WTC11 (cell line): ENCODE data around the gene FBP1. TPM values are rescaled to one million over a fixed set of nuclear protein-coding genes. Genes with fewer than 3 reads are reported as not detected.

Source experiments
- ATAC-seq: fragments of 200-7000 bp; cut with Tn5 transposase; 2 replicates; pipeline ENCODE4 v1.10.0; 2021; ENCODE audit warnings: mild to moderate bottlenecking, moderate library complexity
- CTCF ChIA-PET: fragments of 300-600 bp; sonication (Branson Sonifier 250); formaldehyde crosslinking; loops from one replicate; lab custom pipeline; 2021; ENCODE audit warnings: antibody characterized with exemption; lab: Charles Lee
- POLR2A ChIA-PET: fragments of 350-600 bp; sonication (Branson Sonifier 250); formaldehyde crosslinking; loops from one replicate; lab custom pipeline; 2021; ENCODE audit warnings: antibody characterized with exemption; lab: Charles Lee
- DNase-seq: peaks from one replicate; pipeline ENCODE4 v3.0.0; 2021; ENCODE audit warnings: low spot score
- H3K27ac Mint-ChIP-seq: 2 replicates; pipeline ENCODE4 v1.8.0; 2021; ENCODE audit warnings: mixed read lengths
- H3K27me3 Mint-ChIP-seq: 2 replicates; pipeline ENCODE4 v1.8.0; 2021; ENCODE audit warnings: low read depth, mild to moderate bottlenecking, moderate library complexity, mixed read lengths
- H3K36me3 Mint-ChIP-seq: 2 replicates; pipeline ENCODE4 v1.8.0; 2021; ENCODE audit warnings: mixed read lengths
- H3K4me1 Mint-ChIP-seq: 2 replicates; pipeline ENCODE4 v1.8.0; 2022; ENCODE audit warnings: mixed read lengths
- H3K4me3 Mint-ChIP-seq: 2 replicates; pipeline ENCODE4 v1.8.0; 2021; ENCODE audit warnings: mild to moderate bottlenecking, moderate library complexity, mixed read lengths
- H3K9me3 Mint-ChIP-seq: 2 replicates; pipeline ENCODE4 v1.8.0; 2021; ENCODE audit warnings: mixed read lengths
- ATF1 ChIP-seq: sonication (generic); formaldehyde crosslinking; IDR thresholded peaks from 2 replicates; pipeline ENCODE4 v1.8.1; 2023; ENCODE audit warnings: mild to moderate bottlenecking, moderate library complexity, missing genetic modification reagents
- ATF3 ChIP-seq: sonication (generic); formaldehyde crosslinking; conservative IDR thresholded peaks from 2 replicates; pipeline ENCODE4 v1.8.1; 2022; ENCODE audit warnings: mild to moderate bottlenecking, missing genetic modification reagents
- E2F5 ChIP-seq: sonication (generic); formaldehyde crosslinking; IDR thresholded peaks from 2 replicates; pipeline ENCODE4 v1.8.1; 2022; ENCODE audit warnings: mild to moderate bottlenecking, moderate library complexity, missing genetic modification reagents
- ELF4 ChIP-seq: sonication (generic); formaldehyde crosslinking; IDR thresholded peaks from 2 replicates; pipeline ENCODE4 v1.8.1; 2022; ENCODE audit warnings: low read depth, mild to moderate bottlenecking, moderate library complexity, missing genetic modification reagents
- ERG ChIP-seq: fragments of 250-450 bp; sonication (Bioruptor Pico); IDR thresholded peaks from 2 replicates; pipeline ENCODE4 v1.8.0; 2021; ENCODE audit warnings: mild to moderate bottlenecking
- ESRRA ChIP-seq: sonication (generic); formaldehyde crosslinking; IDR thresholded peaks from 2 replicates; pipeline ENCODE4 v1.8.1; 2022; ENCODE audit warnings: mild to moderate bottlenecking, missing genetic modification reagents, borderline replicate concordance
- ETV6 ChIP-seq: sonication (generic); formaldehyde crosslinking; IDR thresholded peaks from 2 replicates; pipeline ENCODE4 v1.8.1; 2022; ENCODE audit warnings: mild to moderate bottlenecking, missing genetic modification reagents
- FOXJ3 ChIP-seq: sonication (generic); formaldehyde crosslinking; IDR thresholded peaks from 2 replicates; pipeline ENCODE4 v1.9.0; 2021; ENCODE audit warnings: missing genetic modification reagents, mild to moderate bottlenecking, borderline replicate concordance
- HMGA2 ChIP-seq: fragments of 250-450 bp; sonication (Bioruptor Pico); IDR thresholded peaks from 2 replicates; pipeline ENCODE4 v1.4.0; 2021; ENCODE audit warnings: mild to moderate bottlenecking, moderate library complexity
- IRF1 ChIP-seq: sonication (generic); formaldehyde crosslinking; IDR thresholded peaks from 2 replicates; pipeline ENCODE4 v1.8.0; 2023; ENCODE audit warnings: missing genetic modification reagents
- KAT7 ChIP-seq: sonication (generic); formaldehyde crosslinking; IDR thresholded peaks from 2 replicates; pipeline ENCODE4 v1.8.1; 2023; ENCODE audit warnings: missing genetic modification reagents, mild to moderate bottlenecking, borderline replicate concordance
- MLX ChIP-seq: sonication (generic); formaldehyde crosslinking; IDR thresholded peaks from 2 replicates; pipeline ENCODE4 v1.8.1; 2023; ENCODE audit warnings: mild to moderate bottlenecking, missing genetic modification reagents, moderate library complexity
- MYBL2 ChIP-seq: sonication (generic); formaldehyde crosslinking; IDR thresholded peaks from 2 replicates; pipeline ENCODE4 v1.8.1; 2023; ENCODE audit warnings: mild to moderate bottlenecking, moderate library complexity, missing genetic modification reagents
- NFYB ChIP-seq: sonication (generic); formaldehyde crosslinking; conservative IDR thresholded peaks from 2 replicates; pipeline ENCODE4 v1.8.0; 2022; ENCODE audit warnings: low read depth, missing genetic modification reagents
- NR3C1 ChIP-seq: sonication (generic); formaldehyde crosslinking; conservative IDR thresholded peaks from 2 replicates; pipeline ENCODE4 v1.8.1; 2023; ENCODE audit warnings: low read depth, mild to moderate bottlenecking, missing genetic modification reagents
- PRDM15 ChIP-seq: sonication (generic); formaldehyde crosslinking; IDR thresholded peaks from 2 replicates; pipeline ENCODE4 v1.8.0; 2022; ENCODE audit warnings: missing genetic modification reagents
- TCF7 ChIP-seq: sonication (generic); formaldehyde crosslinking; IDR thresholded peaks from 2 replicates; pipeline ENCODE4 v1.8.0; 2022; ENCODE audit warnings: mild to moderate bottlenecking, low read depth, missing genetic modification reagents, moderate library complexity
- ZBTB21 ChIP-seq: sonication (generic); formaldehyde crosslinking; IDR thresholded peaks from 2 replicates; pipeline ENCODE4 v1.8.1; 2023; ENCODE audit warnings: mild to moderate bottlenecking, missing genetic modification reagents, borderline replicate concordance
- ZNF219 ChIP-seq: sonication (generic); formaldehyde crosslinking; IDR thresholded peaks from 2 replicates; pipeline ENCODE4 v1.8.0; 2023; ENCODE audit warnings: missing genetic modification reagents, mild to moderate bottlenecking, borderline replicate concordance
- ZNF263 ChIP-seq: sonication (generic); formaldehyde crosslinking; IDR thresholded peaks from 2 replicates; pipeline ENCODE4 v1.8.1; 2022; ENCODE audit warnings: low read depth, mild to moderate bottlenecking, moderate library complexity, missing genetic modification reagents
- ZNF317 ChIP-seq: sonication (generic); formaldehyde crosslinking; IDR thresholded peaks from 2 replicates; pipeline ENCODE4 v1.8.1; 2023; ENCODE audit warnings: low read depth, mild to moderate bottlenecking, moderate library complexity, missing genetic modification reagents, borderline replicate concordance
- ZSCAN18 ChIP-seq: fragments of 250-450 bp; sonication (Bioruptor Pico); IDR thresholded peaks from 2 replicates; pipeline ENCODE4 v2.1.2; 2022; ENCODE audit warnings: mild to moderate bottlenecking, moderate library complexity
- total RNA-seq: library from RNA; stranded (reverse); gene quantifications from 3 replicates; pipeline ENCODE4 v1.2.3, GENCODE V29; 2021
- TF ChIP-seq, protein P1 (sequence below): sonication (generic); formaldehyde crosslinking; IDR thresholded peaks from 2 replicates; pipeline ENCODE4 v1.8.1; 2023; ENCODE audit warnings: mild to moderate bottlenecking, missing genetic modification reagents
- TF ChIP-seq, protein P2 (sequence below): sonication (generic); formaldehyde crosslinking; IDR thresholded peaks from 2 replicates; pipeline ENCODE4 v1.8.1; 2023; ENCODE audit warnings: mild to moderate bottlenecking, missing genetic modification reagents, moderate library complexity

FBP1 gene
- total RNA-seq, 1 experiment from 2014 or later: 6.4 TPM

DNA sequence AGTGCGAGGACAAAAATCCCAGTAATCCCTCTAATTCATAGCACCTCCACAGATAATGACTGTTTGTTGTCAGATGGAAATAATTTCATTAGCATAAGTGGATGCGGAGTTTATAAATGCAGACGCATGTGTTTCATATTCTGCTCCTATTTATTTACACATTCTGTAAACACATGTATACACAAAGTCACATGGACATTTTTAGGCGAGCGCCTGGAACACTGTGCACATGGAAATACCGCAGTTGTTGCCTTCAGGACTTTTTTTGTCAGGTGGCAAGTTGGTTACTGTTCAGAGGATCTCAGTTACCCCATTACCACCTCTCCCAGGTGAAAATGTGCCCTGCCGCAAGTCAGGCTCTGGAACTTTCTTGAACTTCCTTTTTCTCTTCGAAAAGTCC is 40.3 kb upstream of the FBP1 start:
- DNase-seq (no peak), ATAC-seq (no peak)
- H3K9me3 Mint-ChIP-seq: peaks cover 9% of the 10 kb centered on the region
- ChIA-PET POLR2A (no interaction called here), CTCF (interaction anchor here (2.8 to 4.3 kb wide), 3 partner anchors 10 to 448 kb away, joined by 6 to 32 read pairs (median 19); no protein-coding TSS in a partner anchor)
- no peak overlapping the region for H3K4me3 Mint-ChIP-seq
- peaks cover 5% of the 10 kb centered on the region; the same call in 1 of the 2 replicates for H3K27me3 Mint-ChIP-seq
- no peaks in the 10 kb centered on the region for H3K36me3 Mint-ChIP-seq
- H3K4me1 Mint-ChIP-seq: peaks cover 11% of the 10 kb centered on the region
- H3K27ac Mint-ChIP-seq: no peak overlapping the region
- TF ChIP-seq ZNF317 (CRISPR knock-in tag) (no peak), HMGA2 (CRISPR knock-in tag) (no peak), ESRRA (CRISPR knock-in tag) (no peak), NFYB (CRISPR knock-in tag) (no peak), ZNF219 (no peak), KAT7 (no peak), ZNF263 (CRISPR knock-in tag) (no peak), ATF3 (CRISPR knock-in tag) (no peak), ELF4 (CRISPR knock-in tag) (no peak), MYBL2 (no peak), ATF1 (CRISPR knock-in tag) (no peak), MLX (no peak), TCF7 (no peak), IRF1 (CRISPR knock-in tag) (no peak), E2F5 (no peak)
- TF ChIP-seq, protein P1, sequence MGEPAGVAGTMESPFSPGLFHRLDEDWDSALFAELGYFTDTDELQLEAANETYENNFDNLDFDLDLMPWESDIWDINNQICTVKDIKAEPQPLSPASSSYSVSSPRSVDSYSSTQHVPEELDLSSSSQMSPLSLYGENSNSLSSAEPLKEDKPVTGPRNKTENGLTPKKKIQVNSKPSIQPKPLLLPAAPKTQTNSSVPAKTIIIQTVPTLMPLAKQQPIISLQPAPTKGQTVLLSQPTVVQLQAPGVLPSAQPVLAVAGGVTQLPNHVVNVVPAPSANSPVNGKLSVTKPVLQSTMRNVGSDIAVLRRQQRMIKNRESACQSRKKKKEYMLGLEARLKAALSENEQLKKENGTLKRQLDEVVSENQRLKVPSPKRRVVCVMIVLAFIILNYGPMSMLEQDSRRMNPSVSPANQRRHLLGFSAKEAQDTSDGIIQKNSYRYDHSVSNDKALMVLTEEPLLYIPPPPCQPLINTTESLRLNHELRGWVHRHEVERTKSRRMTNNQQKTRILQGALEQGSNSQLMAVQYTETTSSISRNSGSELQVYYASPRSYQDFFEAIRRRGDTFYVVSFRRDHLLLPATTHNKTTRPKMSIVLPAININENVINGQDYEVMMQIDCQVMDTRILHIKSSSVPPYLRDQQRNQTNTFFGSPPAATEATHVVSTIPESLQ (CRISPR knock-in tag): no peak
- TF ChIP-seq, protein P2, sequence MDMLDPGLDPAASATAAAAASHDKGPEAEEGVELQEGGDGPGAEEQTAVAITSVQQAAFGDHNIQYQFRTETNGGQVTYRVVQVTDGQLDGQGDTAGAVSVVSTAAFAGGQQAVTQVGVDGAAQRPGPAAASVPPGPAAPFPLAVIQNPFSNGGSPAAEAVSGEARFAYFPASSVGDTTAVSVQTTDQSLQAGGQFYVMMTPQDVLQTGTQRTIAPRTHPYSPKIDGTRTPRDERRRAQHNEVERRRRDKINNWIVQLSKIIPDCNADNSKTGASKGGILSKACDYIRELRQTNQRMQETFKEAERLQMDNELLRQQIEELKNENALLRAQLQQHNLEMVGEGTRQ (CRISPR knock-in tag): no peak

- Mint-ChIP-seq H3K4me3 (no peak overlapping the region), H3K36me3 (no peaks in the 10 kb centered on the region), H3K9me3 (peaks cover 9% of the 10 kb centered on the region), H3K27me3 (peaks cover 5% of the 10 kb centered on the region; the same call in 1 of the 2 replicates), H3K27ac (no peak overlapping the region), H3K4me1 (peaks cover 11% of the 10 kb centered on the region)
- CTCF ChIA-PET: interaction anchor here (1.1 kb wide), 1 partner anchor 450 kb away, joined by 4 read pairs; no protein-coding TSS in a partner anchor
- POLR2A ChIA-PET: no interaction called here
- DNase-seq (no peak), ATAC-seq (no peak)
- TF ChIP-seq PRDM15 (CRISPR knock-in tag) (no peak), ERG (no peak), ZSCAN18 (CRISPR knock-in tag) (no peak), HMGA2 (CRISPR knock-in tag) (no peak), ATF3 (CRISPR knock-in tag) (no peak), NR3C1 (CRISPR knock-in tag) (no peak), ETV6 (CRISPR knock-in tag) (no peak), FOXJ3 (CRISPR knock-in tag) (no peak), ZBTB21 (CRISPR knock-in tag) (no peak)
These were observed 38.6 kb upstream of the FBP1 start for GRCh38 chr9:94677929-94678328.
